Upper lobe of left lung (tissue), 4 donors: ENCODE data around the gene SMYD2.

Source experiments
- EP300 ChIP-seq, 4 donors: sonication (generic); formaldehyde crosslinking; IDR thresholded peaks; one replicate each; pipeline ENCODE4 v1.5.1; 2017; ENCODE audit warnings: antibody characterized with exemption in 4 of 4, control low read depth in 2 of 4
- POLR2A ChIP-seq, 4 donors: fragments of 450-650 bp; IDR thresholded peaks; one replicate each; pipeline ENCODE4 v1.5.1; 2016 to 2017; ENCODE audit warnings: antibody characterized with exemption in 4 of 4, mild to moderate bottlenecking in 2 of 4
- TF ChIP-seq, protein P1 (sequence below), 6 experiments: fragments of 450-650 bp in 4 of 6; fragments of 200-600 bp in 2 of 6; sonication (generic) in 2 of 6; IDR thresholded peaks; one replicate each; pipeline ENCODE4 v1.5.1; 2016 to 2019; ENCODE audit warnings: antibody characterized with exemption in 6 of 6

DNA sequence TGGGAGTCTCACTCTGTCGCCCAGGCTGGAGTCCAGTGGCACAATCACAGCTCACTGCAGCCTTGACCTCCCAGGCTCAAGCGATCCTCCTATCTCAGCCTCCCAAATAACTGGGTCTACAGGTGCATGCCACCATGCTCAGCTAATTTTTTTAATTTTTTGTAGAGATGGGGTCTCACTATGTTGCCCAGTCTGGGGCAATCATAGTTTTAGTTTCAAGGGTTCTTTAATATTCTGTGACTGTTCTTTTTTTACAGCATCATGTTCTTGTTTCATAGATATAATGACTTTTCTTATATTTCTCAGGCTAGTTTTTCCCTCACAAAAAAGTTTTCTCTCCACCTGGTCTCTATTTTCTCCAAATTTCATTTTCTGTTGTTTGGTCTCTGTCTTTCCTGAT lies 25.4 kb upstream of the SMYD2 start:
- no peak for TF ChIP-seq POLR2A (IDR thresholded peaks at IDR 0.05)
- TF ChIP-seq, protein P1, sequence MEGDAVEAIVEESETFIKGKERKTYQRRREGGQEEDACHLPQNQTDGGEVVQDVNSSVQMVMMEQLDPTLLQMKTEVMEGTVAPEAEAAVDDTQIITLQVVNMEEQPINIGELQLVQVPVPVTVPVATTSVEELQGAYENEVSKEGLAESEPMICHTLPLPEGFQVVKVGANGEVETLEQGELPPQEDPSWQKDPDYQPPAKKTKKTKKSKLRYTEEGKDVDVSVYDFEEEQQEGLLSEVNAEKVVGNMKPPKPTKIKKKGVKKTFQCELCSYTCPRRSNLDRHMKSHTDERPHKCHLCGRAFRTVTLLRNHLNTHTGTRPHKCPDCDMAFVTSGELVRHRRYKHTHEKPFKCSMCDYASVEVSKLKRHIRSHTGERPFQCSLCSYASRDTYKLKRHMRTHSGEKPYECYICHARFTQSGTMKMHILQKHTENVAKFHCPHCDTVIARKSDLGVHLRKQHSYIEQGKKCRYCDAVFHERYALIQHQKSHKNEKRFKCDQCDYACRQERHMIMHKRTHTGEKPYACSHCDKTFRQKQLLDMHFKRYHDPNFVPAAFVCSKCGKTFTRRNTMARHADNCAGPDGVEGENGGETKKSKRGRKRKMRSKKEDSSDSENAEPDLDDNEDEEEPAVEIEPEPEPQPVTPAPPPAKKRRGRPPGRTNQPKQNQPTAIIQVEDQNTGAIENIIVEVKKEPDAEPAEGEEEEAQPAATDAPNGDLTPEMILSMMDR (IDR thresholded peaks at IDR 0.05) = no peak
- TF ChIP-seq EP300 (IDR thresholded peaks at IDR 0.05) = no peak
